ENCODE data around the gene RGS13.

RGS13 gene
- total RNA-seq: 0.14 to 3.7 (median 0.61) reads per million in 17 experiments

GRCh38 chr1:192635939-192636338, at the start of gene RGS13:
Gene RGS13, plus strand, starts transcription at chr1:192636147. Its CDS starts 8,188 bp downstream, at chr1:192644335.
- DNase-seq: no peak

GRCh38 chr1:192587386-192588266, 48.3 kb upstream of the RGS13 start:
- DNase-seq: no peak

- no peak for DNase-seq
Measured at GRCh38 chr1:192588546-192588945, 47.4 kb upstream of the RGS13 start.

- DNase-seq: no peak
Measured at GRCh38 chr1:192589813-192590212, 46.1 kb upstream of the RGS13 start.

- no peak for DNase-seq
Measured at GRCh38 chr1:192592517-192592916, 43.4 kb upstream of the RGS13 start.

- peak; percentile 46 to 75 (median 52) for DNase-seq
Measured at GRCh38 chr1:192592981-192593708, 42.8 kb upstream of the RGS13 start.

- DNase-seq: no peak
Measured at GRCh38 chr1:192595299-192595698, 40.6 kb upstream of the RGS13 start.

GRCh38 chr1:192598589-192598988, 37.4 kb upstream of the RGS13 start:
- no peak for DNase-seq

GRCh38 chr1:192600275-192600674, 35.7 kb upstream of the RGS13 start:
- peak in 2 of 4 experiments; percentile 27 to 57 for DNase-seq

- DNase-seq: peak in 1 of 4 experiments; percentile 36
Measured at GRCh38 chr1:192601143-192601542, 34.8 kb upstream of the RGS13 start.

GRCh38 chr1:192601567-192601966, 34.4 kb upstream of the RGS13 start:
- DNase-seq: peak in 3 of 4 experiments; percentile 37 to 64 (median 62)

GRCh38 chr1:192602757-192603156, 33.2 kb upstream of the RGS13 start:
- no peak for DNase-seq

- no peak for DNase-seq
Measured at GRCh38 chr1:192603218-192603787, 32.6 kb upstream of the RGS13 start.

- DNase-seq: peak; percentile 49 to 94 (median 78)
Measured at GRCh38 chr1:192604979-192605620, 30.8 kb upstream of the RGS13 start.

GRCh38 chr1:192608671-192609070, 27.3 kb upstream of the RGS13 start:
- no peak for DNase-seq

GRCh38 chr1:192609110-192610079, 26.6 kb upstream of the RGS13 start:
- peak; percentile 90 to 98 (median 92) for DNase-seq

- DNase-seq: peak; percentile 38 to 76 (median 64)
Measured at GRCh38 chr1:192610112-192610889, 25.6 kb upstream of the RGS13 start.

GRCh38 chr1:192615055-192615454, 20.9 kb upstream of the RGS13 start:
- DNase-seq: no peak

- no peak for DNase-seq
Measured at GRCh38 chr1:192620071-192620635, 15.8 kb upstream of the RGS13 start.
